Measurements from ENCODE around the gene SUGCT. TPM values are rescaled to one million over a fixed set of nuclear protein-coding genes. Genes with fewer than 3 reads are reported as not detected.

Gene SUGCT
- total RNA-seq, 1 experiment from 2014 or later = 5.4 TPM

GRCh38 chr7:40327113-40327512 lies 192.3 kb downstream of the SUGCT start:
- DNase-seq = no peak
- Histone ChIP-seq H3K27me3 (ENCODE audit: insufficient read depth, low read length) (no peaks in the 10 kb centered on the region), H2BK12ac (ENCODE audit: insufficient read length, low read depth, low read length) (no peak overlapping the region), H2AFZ (ENCODE audit: low read length) (no peak overlapping the region), H3K56ac (ENCODE audit: insufficient read length, low read depth, low read length) (no peak overlapping the region), H3K23ac (ENCODE audit: insufficient read length, low read depth, low read length) (no peak overlapping the region), H4K20me1 (ENCODE audit: control insufficient read depth, insufficient read depth, insufficient read length) (no peaks in the 10 kb centered on the region), H3K79me2 (ENCODE audit: insufficient read depth, low read length) (no peaks in the 10 kb centered on the region), H3K9me3 (ENCODE audit: control insufficient read depth, low read depth, low read length) (no peaks in the 10 kb centered on the region), H4K91ac (ENCODE audit: insufficient read length, low read depth, low read length) (no peak overlapping the region), H4K5ac (ENCODE audit: insufficient read length, low read depth, low read length) (no peak overlapping the region), H3K27ac (ENCODE audit: insufficient read length, low read depth, low read length) (no peak overlapping the region), H3K9ac (ENCODE audit: extremely low read depth, insufficient read length, low read length) (no peak overlapping the region), H3T11ph (ENCODE audit: low read length) (no peak overlapping the region), H3K4me1 (ENCODE audit: insufficient read depth, low read length) (no peaks in the 10 kb centered on the region; the same call in 1 of the 2 replicates), H3K4ac (ENCODE audit: low read depth, low read length) (no peak overlapping the region), H4K8ac (replicated peaks; ENCODE audit: insufficient read length, low read depth, low read length) (no peak overlapping the region), H2BK15ac (ENCODE audit: low read depth, low read length) (no peak overlapping the region), H3K23me2 (ENCODE audit: insufficient read length, low read depth, low read length, poor library complexity, severe bottlenecking) (no peaks in the 10 kb centered on the region), H2AK5ac (ENCODE audit: insufficient read length, low read length) (no peak overlapping the region), H2BK20ac (ENCODE audit: low read depth, low read length, poor library complexity, severe bottlenecking) (no peak overlapping the region), H3K79me1 (ENCODE audit: insufficient read depth, low read depth, low read length, poor library complexity, severe bottlenecking) (no peaks in the 10 kb centered on the region), H3K18ac (ENCODE audit: insufficient read length, low read depth, low read length) (no peak overlapping the region), H3K14ac (ENCODE audit: insufficient read depth, low read length) (no peak overlapping the region), H2BK120ac (ENCODE audit: low read depth, low read length, poor library complexity, severe bottlenecking) (no peak overlapping the region), H3K4me2 (ENCODE audit: insufficient read depth, insufficient read length, low read length) (no peak overlapping the region), H2BK5ac (ENCODE audit: insufficient read length, low read length) (no peak overlapping the region)
- no peak for TF ChIP-seq CTCF (conservative IDR thresholded peaks at IDR 0.05)
- H3K4me1 Mint-ChIP-seq = peaks cover 8% of the 10 kb centered on the region in 2 experiments
- H3K9me3 Mint-ChIP-seq = no peaks in the 10 kb centered on the region
- H3K36me3 Mint-ChIP-seq (ENCODE audit: insufficient read depth in 1 of 3, low read depth in 3 of 3) = no peaks in the 10 kb centered on the region; a peak in 1 of 7 replicates
- H3K27me3 Mint-ChIP-seq (ENCODE audit: low read depth) = no peaks in the 10 kb centered on the region
- no peak overlapping the region for H3K4me3 Mint-ChIP-seq
- no CpG with 5 or more reads among the region's 2 CpGs for WGBS (ENCODE audit: extremely low coverage, insufficient read length, low lambda C conversion rate)
- H3K27ac Mint-ChIP-seq = no peak overlapping the region
